ENCODE measurements around the gene CFAP97D2.
A peak's percentile ranks its signal among the peaks of the same experiment; 100 is the strongest.
"Not testable (repeated sequence)": the region's sequence is repeated elsewhere in the genome, so short reads cannot be mapped to it uniquely, and the experiment has no call there.

CFAP97D2 gene

DNA sequence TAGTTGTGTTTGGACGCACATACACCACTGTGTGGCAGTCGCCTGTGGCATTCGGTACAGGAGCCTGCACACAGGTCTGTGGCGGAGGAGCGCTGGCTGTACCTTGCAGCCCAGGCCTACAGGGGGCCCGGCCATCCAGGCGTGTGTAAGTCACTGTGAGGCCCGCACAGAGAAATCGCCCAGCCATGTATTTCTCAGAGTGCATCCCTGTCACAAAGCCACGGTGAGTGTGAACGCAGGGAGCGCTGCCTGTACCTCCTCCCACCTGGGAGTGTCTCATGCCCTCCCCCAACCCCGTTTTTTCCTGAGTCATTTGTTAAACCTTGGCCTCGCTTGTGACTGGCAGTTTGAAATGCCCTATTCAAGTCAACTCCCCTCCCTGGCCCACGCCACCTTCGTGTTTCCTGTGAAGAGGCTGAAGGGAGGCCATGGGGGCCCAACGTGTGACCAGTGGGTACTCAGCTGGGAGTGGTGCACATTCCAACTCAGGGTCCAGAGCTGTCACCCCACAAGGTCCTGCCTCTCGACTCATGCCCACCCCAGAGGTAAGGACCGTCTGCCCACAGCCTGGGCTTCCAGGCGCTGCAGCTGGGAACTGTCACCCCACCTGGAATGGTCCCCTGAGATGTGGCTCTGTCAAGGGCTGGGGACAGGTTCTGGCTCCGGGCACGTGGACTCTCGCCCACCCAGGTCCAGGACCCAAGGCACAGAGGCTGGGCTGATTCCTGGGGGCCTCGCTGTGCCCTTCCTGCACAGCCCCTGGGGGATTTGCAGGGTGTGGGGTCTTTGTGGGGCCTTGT, 35.1 kb upstream of the CFAP97D2 start:
- DNase-seq = no peak

- no peak for DNase-seq
Observed at GRCh38 chr13:114144606-114145244, 34.3 kb upstream of the CFAP97D2 start.

- DNase-seq = no peak
Observed at GRCh38 chr13:114145256-114145655, 33.8 kb upstream of the CFAP97D2 start.

DNA sequence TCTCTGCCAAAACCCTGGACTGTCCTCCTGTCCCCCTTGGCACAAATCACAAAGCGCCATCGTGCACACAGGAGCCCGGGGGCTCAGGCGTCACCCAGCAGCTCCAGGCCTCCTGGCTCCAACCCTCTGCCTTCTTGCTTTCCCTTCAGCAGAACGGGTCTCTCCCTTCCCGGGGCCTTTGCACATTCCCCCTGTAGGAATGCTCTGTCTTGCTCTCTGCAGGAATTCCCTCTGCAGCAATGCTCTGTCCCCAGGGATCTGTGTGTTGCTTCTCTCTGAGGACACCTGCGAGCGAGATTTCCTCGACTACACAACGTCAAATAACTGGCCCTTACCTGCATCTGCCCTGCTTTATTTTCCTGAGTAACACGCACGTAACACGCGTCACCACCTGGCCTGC, 33.3 kb upstream of the CFAP97D2 start:
- no peak for DNase-seq

DNA sequence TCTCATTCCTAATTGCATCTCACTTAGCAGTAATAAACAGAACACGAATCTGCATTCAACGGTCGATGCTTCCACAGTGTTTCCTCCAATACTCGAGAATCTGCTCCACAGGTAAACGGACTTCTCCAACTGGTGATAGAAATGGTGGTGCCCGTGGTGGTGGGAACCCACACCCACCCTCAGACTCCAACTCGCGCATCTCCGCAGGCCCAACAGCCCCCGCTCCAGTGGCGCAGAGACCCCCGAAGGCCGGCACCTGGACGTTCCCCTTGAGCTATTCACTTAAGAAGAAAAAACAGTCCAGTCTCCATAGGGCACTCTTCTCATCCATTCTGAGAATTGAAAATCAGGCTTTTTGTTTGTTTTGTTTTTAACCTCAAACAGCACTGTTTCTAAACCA, 32.9 kb upstream of the CFAP97D2 start:
- DNase-seq = no peak

GRCh38 chr13:114146629-114147028, 32.4 kb upstream of the CFAP97D2 start:
- no peak for DNase-seq

DNA sequence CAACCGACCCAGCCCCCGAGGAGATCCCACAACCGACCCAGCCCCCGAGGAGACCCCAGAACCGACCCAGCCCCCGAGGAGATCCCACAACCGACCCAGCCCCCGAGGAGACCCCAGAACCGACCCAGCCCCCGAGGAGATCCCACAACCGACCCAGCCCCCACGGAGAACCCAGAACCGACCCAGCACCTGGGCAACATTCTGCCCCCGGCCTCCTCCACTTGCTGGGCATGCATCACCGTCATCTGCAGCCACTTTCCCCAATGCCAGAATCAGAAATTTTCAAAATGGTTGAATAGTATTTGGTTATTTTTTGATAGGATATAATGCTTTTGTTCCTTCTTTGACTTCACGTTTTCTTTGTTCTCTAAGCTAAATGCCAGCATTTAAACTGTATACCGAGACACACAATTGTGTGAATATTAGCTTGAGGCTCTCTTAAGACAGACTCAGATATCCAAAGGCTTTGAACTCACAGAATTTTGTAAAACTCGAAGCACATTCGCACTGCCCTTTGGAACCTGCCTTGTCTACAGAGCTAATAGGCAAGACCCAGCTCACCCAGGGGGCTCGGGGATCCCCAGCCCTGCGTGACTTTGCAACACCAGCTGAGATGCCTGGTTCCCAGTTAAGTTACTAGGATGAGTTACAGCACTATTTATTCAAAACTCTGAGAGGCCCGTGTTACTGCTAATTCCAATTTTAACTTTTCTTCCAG, 31.1 kb upstream of the CFAP97D2 start:
- no peak for DNase-seq

GRCh38 chr13:114148521-114148855, 30.6 kb upstream of the CFAP97D2 start:
- DNase-seq = peak; percentile 86

DNA sequence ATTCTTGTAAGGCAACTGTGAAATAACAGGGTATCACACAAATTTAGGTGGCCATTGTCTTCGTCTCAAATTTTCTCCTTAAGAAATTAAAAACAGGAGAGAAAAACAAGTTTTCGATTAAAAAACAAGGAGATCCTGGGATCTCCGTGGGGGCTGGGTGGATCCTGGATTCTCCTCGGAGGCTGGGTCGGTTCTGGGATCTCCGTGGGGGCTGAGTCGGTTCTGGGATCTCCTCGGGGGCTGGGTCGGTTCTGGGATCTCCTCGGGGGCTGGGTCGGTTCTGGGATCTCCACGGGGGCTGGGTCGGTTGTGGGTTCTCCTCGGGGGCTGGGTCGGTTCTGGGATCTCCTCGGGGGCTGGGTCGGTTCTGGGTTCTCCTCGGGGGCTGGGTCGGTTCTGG, 30.2 kb upstream of the CFAP97D2 start:
- DNase-seq = not testable (repeated sequence)

- DNase-seq = no peak
Observed at GRCh38 chr13:114149774-114150740, 29.0 kb upstream of the CFAP97D2 start.

DNA sequence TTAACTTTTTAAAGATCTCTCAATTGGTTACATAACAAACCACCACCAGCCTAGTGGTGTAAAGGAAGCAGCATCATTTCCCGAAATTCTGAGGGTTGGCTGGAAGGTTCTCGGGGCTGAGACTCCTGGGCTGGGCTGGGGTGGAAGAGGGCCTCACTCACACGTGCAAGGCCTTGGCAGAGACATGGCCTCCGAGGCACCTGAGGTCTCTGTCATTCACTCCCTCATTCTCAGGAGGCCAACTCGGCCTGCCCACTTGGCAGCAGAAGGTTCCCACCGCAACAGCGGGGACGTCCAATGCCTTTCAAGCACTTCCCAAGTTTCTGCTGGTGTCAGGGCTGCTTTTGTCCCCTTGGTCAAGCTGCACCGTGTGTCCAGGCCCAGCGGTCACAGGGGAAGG, 28.0 kb upstream of the CFAP97D2 start:
- no peak for DNase-seq

DNA sequence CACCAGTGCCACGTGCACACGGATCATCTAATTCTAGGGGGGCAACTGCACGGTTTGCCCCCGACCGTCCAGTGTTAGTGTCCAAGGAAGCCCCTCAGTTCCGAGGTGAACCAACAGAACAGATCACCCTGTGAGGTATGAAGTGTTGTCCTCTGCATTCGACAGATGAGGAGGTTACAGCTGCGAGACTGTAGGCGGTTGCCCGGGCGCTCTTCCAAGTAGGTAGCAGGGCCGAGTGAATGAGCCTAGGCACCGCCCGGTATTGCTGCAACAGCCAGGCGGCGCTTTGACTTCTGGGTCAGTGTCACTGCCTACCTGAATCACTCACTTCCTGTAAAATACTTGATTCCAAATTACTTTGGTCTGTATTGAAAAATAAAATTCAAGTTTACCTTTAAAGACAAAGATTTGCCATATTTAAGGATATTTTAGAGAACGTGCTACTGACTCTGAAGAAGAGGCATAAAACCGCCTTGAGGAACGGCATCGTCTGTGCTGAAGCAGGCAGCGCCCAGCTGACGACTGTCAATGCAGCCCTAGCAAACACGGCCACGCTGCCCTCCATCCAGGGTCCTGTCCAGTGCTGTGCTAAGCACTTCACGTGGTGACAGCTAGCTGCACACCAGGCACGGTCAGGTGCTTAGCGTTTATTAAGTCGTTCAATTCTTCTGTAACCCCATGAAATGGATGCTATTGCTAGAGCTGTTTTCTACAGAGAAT, 27.3 kb upstream of the CFAP97D2 start:
- DNase-seq = no peak

DNA sequence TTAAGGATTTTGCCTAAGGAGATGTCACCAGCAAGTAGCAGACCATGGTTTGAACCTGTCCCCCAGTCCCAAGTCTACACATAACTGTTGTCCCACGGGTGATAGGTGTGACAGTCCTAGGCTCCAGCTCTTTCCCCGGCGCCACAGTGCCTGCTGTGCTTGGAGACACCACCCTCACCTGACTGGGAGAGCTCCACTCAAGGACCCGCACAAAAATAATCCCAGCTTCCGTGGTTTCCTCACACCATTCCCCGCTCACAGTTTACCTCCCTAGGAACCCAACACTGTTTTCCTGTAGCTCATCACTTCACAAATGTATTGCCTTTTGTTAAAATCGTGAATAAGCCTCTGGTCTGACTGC, 26.8 kb upstream of the CFAP97D2 start:
- no peak for DNase-seq

- no peak for DNase-seq
Observed at GRCh38 chr13:114152831-114153371, 26.2 kb upstream of the CFAP97D2 start.

- no peak for DNase-seq
Observed at GRCh38 chr13:114153485-114154080, 25.5 kb upstream of the CFAP97D2 start.

DNA sequence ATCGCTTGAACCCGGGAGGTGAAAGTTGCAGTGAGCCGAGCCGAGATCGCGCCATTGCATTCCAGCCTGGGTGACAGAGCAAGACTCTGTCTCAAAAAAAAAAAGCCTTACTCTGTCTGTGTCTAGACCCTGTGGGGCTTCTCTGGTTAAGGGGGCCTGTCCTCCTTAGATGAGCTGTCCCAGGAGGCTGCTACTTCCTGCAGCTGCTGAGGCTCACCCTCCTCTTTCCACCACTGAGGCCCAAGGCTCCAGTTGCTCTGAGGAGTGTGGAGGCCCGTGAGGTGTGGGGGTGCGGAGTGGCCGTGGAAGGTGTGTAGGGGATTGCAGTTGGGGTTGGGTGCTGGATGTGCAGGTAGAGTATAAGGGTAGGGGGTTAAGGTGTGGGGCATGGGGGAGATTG, 24.6 kb upstream of the CFAP97D2 start:
- no peak for DNase-seq

DNA sequence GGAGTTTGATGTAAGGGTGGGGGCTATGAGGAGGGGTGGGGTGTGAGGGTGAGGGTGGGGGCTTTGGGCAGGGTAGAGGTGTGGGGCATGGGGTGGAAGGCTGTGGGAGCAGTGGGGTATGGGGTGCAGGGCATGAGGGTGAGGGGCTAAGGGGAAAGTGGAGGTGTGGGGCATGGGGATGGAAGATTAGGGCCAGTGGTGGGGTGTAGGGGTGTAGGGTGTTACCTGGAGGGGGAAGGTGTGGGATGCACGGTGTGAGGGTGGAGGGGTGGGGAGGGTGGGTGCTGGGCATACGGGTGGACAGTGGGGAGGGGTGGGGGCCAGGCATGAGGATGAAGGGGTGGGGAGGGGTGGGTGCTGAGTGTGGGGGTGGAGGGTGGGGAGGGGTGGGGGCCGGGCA, 23.7 kb upstream of the CFAP97D2 start:
- DNase-seq = no peak

DNA sequence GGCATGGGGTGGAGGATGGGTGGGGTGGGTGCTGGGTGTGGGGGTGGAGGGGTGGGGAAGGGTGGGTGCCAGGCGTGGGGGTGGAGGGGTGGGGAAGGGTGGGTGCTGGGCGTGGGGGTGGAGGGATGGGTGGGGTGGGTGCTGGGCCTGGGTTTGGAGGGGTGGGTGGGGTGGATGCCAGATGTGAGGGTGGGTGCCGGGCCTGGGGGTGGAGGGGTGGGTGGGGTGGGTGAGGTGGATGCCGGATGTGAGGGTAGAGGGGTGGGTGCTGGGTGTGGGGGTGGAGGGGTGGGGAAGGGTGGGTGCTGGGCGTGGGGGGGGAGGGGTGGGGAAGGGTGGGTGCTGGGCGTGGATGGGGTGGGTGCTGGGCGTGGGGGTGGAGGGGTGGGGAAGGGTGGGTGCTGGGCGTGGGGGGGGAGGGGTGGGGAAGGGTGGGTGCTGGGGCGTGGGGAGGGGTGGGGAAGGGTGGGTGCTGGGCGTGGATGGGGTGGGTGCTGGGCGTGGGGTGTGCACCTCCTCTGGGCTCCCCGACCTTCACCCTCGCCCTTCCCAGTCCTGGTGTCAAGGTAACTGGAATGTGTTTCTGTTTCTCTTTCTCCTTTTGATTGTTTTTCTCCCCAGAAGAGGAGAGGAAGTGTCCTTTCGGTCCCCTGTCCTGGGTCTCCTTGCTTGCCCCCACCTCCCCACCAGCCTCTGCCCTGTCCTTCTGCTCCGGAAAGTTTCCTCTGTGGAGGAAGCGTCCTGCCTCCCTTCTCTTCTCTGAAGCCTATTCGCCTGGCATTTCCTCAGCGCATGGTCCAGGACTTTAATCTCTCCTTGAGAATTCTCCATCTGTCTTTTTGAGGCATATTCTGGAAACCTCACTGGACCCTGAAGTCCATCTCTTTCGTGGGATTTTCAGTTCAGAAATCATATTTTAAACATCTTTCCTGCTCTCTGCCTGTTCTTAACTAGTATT, 22.9 kb upstream of the CFAP97D2 start:
- DNase-seq = no peak

DNA sequence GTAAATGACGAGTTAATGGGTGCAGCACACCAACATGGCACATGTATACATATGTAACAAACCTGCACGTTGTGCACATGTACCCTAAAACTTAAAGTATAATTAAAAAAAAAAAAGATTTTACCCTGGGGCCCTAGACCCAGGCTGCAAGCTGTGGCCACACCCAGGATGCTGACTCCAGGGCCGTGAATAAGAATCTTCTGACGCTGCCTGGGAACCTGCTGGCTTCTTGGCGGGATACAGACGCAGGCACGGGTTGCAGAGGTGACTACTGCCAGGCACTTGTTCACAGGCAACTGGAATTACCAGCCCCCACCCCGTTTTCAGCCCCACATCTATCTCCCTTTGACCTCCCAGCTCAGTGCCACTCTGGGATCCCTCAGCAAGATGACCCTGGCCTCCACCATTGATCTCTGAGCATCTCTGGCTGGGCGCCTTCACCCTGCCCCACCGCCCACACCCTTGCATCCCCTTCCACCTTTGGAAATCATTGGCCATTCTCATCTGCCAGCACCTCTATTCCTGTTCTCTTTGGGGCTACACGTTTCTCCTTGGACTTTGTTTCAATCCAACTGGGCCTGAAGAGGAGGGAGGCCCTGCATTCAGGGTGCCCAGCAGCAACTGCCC, 21.1 kb upstream of the CFAP97D2 start:
- DNase-seq = no peak
